Left renal pelvis (tissue), 4 donors: ENCODE results near the gene MSMP. TPM values are rescaled to one million over a fixed set of nuclear protein-coding genes. Genes with fewer than 3 reads are reported as not detected.

Experiments
- DNase-seq, 4 donors: peaks; one replicate each; pipeline ENCODE4 v3.0.0-alpha.2; 2013; ENCODE audit warnings: low read depth in 4 of 4, low spot score in 3 of 4
- polyA plus RNA-seq, 4 donors: library from polyadenylated mRNA; unstranded; fragments of 120-200 nt; gene quantifications; one replicate each; pipeline ENCODE4 v1.2.1, GENCODE V29; 2013; ENCODE audit not compliant: insufficient read length in 4 of 4

MSMP gene
- polyA plus RNA-seq, 4 donors, result not detected

DNA sequence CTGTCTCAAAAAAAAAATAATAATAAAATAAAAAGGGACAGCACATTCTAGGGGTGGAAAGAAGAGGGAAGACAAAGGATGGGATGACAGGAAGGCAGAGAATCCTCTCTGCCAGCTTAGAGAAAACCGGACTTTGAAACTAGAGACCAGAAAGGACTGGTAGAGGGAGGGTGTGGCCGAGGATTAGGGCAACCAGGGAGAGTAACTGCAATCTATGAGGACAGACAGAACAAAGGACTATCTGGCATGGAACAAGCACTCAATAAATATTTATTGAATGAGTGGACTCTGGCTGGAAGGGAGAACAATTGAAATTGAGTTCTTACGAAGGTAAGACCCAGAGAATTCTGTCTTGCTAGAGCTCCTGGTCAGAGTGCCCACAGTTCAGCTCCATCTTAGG, 7.5 kb downstream of the MSMP start:
- DNase-seq, result no peak

DNA sequence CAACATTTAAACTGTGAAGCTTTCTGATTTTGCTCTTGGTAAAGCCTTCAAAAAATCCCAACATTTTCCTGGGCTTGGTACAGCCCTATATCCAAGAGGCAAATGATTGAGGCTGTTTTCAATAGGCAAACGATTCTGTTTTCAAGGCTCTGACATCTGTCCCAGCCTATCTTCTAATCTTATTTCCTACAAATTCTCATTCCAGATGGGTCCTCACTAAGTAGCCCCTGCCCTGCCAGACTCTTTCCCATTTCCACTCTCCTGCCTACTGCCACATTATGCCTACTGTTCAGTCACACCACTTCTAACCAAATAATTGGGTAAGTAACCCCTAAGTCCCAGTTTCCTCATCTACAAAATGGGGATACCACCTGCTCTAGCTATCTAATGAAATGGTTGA, 8.5 kb downstream of the MSMP start:
- no peak for DNase-seq

DNA sequence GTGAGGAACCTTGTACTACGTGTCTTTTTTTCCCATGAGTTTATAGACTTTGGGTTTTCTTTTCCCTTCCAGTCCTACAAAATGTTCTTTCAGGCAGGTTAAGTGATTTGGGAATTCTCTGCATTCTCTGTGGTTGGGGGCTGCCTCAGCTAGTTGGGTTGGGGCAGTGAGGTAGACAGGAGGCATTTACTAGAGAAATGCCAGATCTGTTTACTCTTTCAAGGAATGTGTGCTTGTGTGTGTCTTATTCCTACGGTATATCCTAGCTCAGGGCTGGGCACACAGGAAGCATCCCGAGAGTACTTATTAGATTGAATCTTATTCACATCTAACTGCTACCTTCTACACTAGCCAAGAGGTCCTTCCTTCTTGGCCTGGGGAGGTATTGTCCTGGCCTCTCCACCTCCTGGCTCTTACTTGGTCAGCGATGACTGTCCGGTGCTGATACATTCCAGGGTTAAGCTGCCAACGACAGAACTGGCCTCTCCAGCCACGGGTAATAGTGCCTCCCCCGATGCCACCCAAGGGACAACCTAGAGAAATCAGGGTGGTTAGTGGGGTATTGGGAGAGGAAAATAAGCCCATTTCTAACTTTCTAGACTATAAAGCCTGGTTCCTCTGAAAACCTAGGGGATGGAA, 10.1 kb downstream of the MSMP start:
- DNase-seq, result no peak

DNA sequence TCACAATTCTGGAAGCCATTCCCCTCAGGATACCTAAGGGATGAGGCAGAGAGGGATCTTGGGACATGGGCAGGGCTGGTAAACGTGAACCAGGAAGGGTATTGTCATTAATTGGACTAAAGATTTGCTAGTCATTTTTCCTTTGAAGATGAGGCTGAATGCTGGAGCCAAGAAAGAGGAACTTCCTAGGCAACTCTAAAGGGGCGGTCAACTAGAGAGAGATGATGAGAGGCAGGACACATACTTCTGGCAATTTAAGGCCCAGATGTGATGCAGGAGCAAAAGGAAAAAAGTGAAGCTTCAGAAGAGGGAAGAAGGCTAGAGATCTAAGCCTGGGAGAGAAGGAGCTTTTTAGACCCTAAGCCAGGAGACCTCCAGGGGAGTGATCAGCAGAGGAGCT, 10.6 kb downstream of the MSMP start:
- DNase-seq, result no peak

DNA sequence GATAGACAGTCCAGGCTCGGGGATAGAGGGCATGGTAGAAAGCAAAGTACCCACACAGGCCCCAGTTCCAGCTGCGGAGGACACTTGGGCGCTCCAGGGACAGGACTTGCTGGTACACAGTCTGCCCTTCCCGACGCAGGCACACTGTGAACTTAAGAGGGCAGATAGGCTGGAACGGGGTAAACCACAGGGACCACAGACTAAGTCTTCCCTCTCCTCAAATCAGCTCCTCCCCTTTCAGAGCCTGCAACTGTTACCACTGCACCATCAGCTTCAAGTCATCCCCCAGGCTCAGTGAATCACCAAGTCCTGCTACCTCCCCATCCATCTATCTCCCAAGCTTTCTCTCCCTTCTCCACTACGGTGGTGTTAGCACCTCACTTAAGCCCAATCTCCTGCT, 12.3 kb downstream of the MSMP start:
- no peak for DNase-seq

DNA sequence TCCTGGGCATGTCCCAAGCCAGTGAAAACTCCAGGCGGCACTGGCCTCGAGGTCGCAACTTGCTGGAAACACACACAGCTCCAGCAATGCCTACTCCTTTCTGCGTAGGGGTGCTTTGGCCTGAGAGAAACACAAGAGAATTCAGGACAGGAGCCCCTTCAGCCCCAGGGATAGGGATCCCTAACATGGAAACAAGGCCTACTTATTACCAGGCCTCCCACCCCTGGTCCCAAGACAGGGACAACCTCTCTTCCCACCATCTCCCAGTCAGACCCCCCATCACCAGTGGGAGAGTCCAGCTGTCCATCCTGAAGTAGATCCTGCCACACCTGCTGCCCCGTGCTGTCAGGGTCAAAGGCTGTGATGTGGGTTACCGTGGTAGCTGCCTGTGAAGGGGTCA, 13.8 kb downstream of the MSMP start:
- DNase-seq, result no peak

DNA sequence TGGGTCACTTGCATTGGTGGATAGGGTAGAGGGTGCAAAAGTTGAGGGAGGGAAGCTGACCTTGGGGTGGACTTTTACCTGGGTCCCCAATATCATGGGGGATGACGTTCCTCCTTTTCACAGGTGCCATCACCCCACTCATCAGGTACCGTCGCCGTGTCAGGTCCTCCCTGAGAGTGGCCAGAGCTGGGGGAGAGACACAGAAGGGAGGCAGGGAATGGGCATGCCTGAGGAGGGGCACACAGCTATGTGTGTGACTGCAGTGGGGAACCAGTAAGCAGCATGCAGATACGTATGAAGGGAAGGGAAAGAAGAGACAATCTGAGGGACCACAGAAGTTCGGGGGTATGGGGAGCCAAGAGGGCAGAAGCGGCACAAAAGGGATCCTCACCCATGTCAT, 15.2 kb downstream of the MSMP start:
- DNase-seq, result no peak

DNA sequence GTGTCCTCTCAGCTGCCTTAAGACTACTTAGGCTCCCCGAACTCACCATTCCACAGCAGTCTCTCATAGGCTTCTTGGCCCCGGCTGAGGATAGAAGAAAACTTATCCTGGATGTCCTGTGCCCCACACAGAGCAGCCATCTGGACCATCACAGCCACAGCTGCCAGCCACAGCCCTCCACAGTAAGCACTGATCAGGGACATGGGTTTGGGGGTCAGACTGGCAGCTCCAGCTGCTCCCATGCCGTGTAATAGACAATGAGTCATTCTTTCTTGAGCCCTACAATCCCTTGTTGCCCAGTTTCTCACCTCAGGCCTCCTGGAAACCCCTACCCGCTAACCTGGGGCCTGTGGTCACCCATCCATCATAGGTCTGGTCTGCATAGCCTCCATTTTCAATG, 15.9 kb downstream of the MSMP start:
- DNase-seq, result no peak

DNA sequence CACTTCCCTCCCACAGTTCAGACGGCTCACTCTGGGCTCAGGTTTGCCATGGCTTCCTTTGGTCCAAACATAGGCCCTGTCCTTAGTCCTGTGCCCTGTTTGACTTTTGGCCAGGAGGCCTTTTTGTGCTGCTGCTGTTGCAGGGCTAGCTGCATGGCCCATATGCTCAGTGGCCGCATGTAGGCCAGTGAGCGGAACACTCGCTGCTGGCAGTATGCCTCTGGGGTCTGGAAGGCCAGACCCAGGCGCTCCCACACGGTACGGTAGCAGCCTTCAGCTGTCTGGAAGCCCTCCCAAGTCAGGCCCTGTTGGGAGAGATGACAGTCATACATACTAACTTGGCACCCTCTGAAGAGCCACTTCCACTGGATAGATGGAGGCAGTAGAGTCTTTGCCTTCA, 16.9 kb downstream of the MSMP start:
- DNase-seq, result no peak

DNA sequence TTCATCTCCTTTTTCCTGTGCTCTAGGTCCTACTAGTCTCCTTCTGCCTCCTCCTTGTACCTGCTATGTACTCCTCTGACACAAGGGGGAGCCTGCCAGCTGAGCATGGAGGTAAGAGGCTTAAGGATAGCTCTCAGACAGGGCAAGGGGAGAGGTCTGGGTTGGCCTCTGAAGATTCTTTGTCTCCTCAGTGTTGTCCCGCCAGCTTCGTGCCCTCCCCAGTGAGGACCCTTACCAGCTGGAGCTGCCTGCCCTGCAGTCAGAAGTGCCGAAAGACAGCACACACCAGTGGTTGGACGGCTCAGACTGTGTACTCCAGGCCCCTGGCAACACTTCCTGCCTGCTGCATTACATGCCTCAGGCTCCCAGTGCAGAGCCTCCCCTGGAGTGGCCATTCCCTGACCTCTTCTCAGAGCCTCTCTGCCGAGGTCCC, 17.9 kb downstream of the MSMP start:
- DNase-seq, result peak in 1 of 4 donors; percentile 56

DNA sequence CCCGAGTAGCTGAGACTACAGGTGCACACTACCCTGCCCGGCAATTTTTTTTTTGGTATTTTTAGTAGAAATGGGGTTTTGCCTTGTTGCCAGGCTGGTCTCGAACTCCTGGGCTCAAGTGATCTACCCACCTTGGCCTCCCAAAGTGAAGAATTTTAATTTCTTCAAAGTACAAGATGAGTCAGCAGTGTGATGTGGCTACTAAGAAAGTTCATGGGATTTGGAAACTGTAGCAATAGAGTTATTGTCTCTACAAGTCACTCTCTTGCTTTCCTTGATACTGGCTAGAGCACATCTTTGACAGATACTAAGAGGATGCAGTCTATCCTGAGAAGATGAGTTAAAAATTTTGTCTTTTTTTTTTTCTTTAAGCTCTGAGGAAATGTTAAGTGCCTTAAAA, 20.0 kb downstream of the MSMP start:
- no peak for DNase-seq

DNA sequence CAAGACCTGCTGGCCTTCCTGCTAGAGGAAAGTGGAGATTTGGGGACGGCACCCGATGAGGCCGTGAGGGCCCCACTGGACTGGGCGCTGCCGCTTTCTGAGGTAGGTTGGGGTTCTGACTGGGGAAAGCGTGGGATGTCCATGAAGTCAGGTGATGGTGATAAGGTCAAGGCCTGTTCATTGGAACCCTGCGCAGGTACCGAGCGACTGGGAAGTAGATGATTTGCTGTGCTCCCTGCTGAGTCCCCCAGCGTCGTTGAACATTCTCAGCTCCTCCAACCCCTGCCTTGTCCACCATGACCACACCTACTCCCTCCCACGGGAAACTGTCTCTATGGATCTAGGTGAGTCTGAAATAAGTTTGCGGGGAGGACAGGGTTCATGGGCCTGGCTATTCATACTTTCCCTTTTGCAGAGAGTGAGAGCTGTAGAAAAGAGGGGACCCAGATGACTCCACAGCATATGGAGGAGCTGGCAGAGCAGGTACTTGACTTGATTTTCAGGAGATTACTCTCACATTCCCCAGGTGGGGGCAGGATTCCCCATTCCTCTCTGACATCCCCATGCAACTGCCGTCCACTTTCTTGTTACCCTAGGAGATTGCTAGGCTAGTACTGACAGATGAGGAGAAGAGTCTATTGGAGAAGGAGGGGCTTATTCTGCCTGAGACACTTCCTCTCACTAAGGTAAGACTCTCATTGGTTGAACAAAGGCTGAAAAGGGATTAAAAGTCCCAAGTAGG, 21.1 kb downstream of the MSMP start:
- no peak for DNase-seq

DNA sequence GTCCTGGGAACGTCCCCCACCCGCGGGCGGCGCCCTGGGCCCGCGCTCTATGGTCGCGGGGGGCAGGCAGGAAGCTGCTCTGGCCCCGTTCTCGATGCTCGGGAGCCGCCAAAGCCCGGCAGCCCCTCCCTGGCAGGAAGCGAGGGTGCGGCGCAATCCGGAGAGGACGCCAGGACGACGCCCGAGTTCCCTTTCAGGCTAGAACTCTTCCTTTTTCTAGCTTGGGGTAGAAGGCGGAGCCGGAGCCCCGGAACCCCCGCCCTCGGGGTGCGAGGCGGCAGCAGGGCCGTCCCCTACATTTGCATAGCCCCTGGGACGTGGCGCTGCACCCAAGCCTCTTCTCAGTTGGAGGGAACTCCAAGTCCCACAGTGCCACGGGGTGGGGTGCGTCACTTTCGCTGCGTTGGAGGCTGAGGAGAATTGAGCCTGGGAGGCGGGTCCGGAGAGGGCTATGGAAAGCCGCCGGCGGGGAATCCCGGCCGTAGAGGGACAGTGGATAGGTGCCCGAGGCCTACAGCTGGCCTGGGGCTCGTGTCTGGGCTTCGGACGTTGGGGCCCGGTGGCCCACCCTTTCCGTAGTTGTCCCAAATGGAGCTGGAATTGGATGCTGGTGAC, 21.8 kb downstream of the MSMP start, which contains the start of the genes CREB3 and TLN1:
CREB3 (plus strand) TSS at position 482 of the 615 bp plus-strand sequence; CDS start at position 589, 107 bp downstream.
TLN1 (minus strand) TSS at position 11 of the 615 bp plus-strand sequence. CDS start 6,501 bp downstream, outside the sequence.
- peak; percentile 90 to 96 (median 94) for DNase-seq

DNA sequence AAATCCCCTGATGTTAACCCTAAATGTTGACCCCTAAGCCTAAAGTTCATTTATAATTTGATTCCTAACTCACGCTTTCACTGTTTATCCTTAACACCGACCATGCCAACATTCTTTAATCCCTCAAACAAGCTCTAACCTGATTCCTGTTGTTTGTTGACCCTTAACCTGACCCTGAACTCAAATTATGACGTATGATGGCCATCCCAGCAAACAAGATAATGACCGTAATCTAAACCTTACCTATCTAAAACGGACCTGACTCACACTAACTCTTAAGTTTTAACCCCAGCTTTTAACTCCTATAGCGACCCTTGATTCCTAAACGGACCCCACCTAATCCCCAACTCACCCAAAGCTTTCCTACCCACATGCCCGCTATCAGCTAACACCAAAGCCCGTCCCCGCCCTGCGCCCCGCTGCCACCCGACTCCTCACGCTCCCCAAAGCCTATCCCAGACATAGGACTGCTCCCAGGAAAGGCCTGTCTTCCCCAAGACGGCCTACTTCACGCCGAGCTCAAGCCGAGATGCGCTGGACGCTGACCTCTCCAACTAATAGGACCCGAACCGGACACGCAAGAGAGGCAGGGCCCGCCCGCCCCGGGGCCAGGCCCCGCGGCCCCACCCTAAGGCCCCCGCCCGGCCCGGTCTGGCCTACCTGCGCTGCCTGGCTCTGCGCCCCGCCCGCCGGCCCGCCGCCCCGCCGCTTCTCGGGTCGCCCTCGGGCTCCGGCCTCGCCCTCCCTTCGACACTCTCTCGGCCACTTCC, 22.5 kb downstream of the MSMP start:
- DNase-seq, result no peak

DNA sequence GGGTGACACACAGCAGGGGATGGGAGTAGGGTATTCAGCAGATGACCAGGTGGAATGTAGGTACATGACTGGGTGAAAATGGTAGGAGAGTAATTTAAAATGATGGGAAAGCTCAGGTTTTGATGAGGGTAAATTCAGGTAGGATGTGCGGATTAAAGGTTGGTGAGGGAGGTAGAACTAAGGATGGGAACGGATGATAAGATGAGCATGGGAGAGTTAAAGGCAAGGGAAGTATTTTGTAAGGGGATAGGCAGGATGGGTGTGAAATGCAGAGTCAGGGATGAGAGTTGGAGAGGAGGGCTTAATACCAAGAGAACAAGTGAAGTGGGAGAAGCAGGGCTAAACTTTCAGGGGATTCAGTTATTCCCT, 23.6 kb downstream of the MSMP start:
- no peak for DNase-seq

DNA sequence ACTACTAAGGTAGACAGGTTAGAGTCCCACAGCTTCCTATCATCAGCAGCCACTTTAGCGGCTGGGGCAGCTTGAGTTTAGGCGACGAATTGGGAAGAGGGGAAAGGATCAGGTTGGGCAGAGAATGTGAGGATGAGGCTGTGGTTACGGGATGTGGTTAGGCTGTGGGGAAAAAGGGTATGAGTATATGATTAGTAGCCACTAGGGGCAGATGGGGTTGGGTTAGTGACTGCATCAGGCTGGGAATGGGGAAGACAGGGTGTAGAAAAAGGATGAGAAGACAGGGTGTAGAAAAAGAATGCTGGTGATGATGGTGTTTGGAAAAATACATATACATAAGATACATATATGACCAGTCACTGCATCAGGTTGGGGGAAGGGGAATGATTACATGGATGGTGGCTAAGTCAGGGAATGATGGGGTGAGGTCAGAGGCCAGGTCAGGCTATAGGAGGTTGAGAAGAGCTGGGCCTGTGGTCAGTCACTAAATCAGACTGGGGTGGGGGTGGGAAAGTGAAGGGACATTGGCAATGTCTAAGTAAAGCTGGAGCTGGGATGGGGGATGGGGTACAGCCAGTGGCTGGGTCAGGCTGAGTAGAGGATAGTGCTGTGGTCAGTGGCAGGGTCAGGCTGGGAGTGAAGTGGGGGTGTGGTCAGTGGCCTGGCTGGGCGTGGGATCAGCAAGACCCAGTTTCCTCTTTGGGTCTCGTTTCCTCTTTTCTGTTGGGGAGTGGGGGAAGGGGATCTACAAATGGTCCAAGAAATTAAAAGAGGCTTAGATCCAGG, 24.2 kb downstream of the MSMP start:
- DNase-seq, result no peak

DNA sequence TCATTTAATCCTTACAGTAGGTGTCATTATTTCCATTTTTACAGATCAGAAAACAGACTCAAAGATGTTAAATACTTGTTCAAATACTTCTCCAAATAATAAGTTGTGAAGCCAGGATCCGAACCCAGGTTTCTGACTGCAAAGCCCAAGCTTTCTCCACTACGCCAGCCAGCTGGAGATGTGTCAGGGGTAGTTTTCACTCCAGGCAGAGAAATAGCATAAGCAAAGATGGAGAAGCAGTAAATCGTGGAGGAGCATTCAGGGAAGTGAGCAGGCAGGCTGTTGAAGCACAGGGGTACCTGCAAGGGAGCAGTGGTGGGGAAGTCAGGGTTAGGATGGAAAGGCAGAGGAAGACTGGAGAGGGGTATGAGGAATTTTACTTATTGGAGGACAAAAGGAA, 25.0 kb downstream of the MSMP start:
- DNase-seq, result no peak

DNA sequence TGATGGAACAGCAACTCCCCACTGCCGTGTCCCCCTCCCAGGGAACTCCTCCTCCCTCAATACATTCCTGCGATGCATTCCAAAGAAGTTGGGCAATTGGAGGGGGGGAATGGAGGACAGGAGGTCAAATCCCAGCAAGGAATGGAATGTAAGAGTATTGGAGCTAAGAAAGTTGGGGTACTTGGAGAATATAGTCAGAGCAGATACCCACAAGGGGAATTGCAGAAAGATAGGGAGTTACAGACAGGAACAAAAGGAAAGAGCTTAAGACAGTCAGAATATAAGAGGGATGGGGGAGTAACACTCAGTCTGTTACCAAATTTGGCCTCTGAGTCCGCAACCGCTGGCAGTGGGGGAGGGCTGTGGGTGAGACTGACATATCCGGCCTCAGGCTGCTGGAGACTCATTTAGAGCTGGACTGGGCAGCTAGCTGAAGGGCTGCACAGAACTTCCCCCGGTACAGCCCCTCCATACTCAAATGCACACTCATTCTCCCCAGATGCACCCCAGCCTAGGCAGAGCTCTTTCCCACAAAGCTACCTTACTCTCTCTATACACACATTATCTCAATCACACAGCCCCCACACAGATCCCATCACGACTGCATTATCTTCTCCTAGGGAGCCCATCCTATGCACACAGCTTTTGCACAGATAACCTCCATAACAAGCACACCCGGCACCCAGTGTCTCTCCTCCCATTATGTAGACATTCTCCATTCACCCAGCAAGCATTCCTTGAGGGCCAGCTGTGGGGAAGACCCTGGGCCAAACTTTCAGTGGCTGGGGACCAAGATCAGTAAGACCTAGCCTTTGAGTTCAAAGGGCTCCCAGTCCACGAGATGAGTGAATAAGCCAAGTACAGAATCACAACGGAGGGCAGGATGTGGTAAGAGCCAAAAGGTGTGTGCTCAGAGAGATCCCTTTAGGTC, 25.8 kb downstream of the MSMP start:
- peak in 1 of 4 donors; percentile 58 for DNase-seq

DNA sequence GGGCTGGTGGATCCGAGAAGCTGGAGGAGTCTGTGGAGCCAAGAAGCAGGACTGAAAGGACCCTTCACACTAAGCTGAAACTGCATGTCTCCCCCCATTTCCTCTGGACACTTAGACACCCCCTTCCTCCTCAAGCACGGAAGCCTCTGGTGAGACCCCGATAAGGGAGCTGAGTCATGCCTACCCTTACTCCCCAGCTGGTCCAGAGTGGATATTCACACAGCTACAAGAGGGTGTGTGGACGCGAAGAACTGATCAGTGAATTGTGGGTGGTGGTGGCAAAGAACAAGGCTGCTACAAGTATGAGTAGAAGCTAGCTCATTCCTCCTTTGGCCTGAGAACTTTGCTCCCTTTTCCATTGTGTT, 26.4 kb downstream of the MSMP start:
- DNase-seq, result no peak
